A549 (cell line): ENCODE results near the gene IGIP. TPM values are rescaled to one million over a fixed set of nuclear protein-coding genes. Genes with fewer than 3 reads are reported as not detected.

Experiments
- ATAC-seq, 2 experiments: fragments of 200-7000 bp in 1 of 2; fragments of >200 bp in 1 of 2; cut with Nextera tagmentation in 1 of 2; cut with Tn5 transposase in 1 of 2; 3 replicates each; pipeline versions ENCODE4 v1.8.0 to v1.9.1; 2018 to 2020; ENCODE audit warnings: mild to moderate bottlenecking in 1 of 2, moderate library complexity in 1 of 2
- CTCF ChIA-PET: fragments of 300-600 bp; sonication (Branson Sonifier 250); formaldehyde crosslinking; extraction: SDS; loops from one replicate; lab custom pipeline; 2021; ENCODE audit warnings: antibody characterized with exemption, inconsistent platforms; lab: Yijun Ruan, JAX
- POLR2A ChIA-PET: fragments of 350-600 bp; formaldehyde crosslinking; extraction: SDS; loops from one replicate; lab custom pipeline; 2021; ENCODE audit warnings: antibody characterized with exemption, inconsistent platforms; lab: Yijun Ruan, JAX
- DNase-seq, 2 experiments: peaks; one replicate each; pipeline versions ENCODE4 v3.0.0 to v3.0.0-alpha.2; 2011 to 2016; ENCODE audit warnings: low read depth in 1 of 2, low spot score in 1 of 2
- FAIRE-seq: peaks from 2 replicates; lab custom pipeline; 2011; peaks lifted over from hg19 to GRCh38; lab: Jason Lieb, UNC
- H3K27ac ChIP-seq, 2 experiments: fragments of >200 bp; sonication (Bioruptor Twin); formaldehyde crosslinking; 3 replicates each; pipeline ENCODE4 v1.5.1; 2016 to 2017
- H3K4me1 ChIP-seq: fragments of >200 bp; sonication (Bioruptor Twin); formaldehyde crosslinking; 3 replicates; pipeline ENCODE4 v1.6.1; 2016
- H3K4me2 ChIP-seq: fragments of >200 bp; sonication (Bioruptor Twin); formaldehyde crosslinking; 3 replicates; pipeline ENCODE4 v1.6.1; 2016
- H3K4me3 ChIP-seq: fragments of >200 bp; sonication (Bioruptor Twin); formaldehyde crosslinking; 3 replicates; pipeline ENCODE4 v1.5.1; 2016
- H3K9me3 ChIP-seq: fragments of >200 bp; sonication (Bioruptor Twin); formaldehyde crosslinking; 3 replicates; pipeline ENCODE4 v1.6.1; 2016
- CBX2 ChIP-seq: fragments of 200-600 bp; sonication (generic); IDR thresholded peaks from 2 replicates; pipeline ENCODE4 v1.6.1; 2016; ENCODE audit warnings: low read depth, mild to moderate bottlenecking, borderline replicate concordance
- CBX8 ChIP-seq: fragments of 200-600 bp; sonication (generic); IDR thresholded peaks from 2 replicates; pipeline ENCODE4 v1.6.1; 2016
- CEBPB ChIP-seq, 2 experiments: fragments of >200 bp in 1 of 2; sonication (Bioruptor Twin) in 1 of 2; formaldehyde crosslinking in 1 of 2; IDR thresholded peaks; 2 replicates each; pipeline ENCODE4 v1.6.1; 2012 to 2016
- ESRRA ChIP-seq: fragments of 150-350 bp; IDR thresholded peaks from 2 replicates; pipeline ENCODE4 v1.6.1; 2014; ENCODE audit warnings: mild to moderate bottlenecking, low read length, borderline replicate concordance
- HOXB5 ChIP-seq: fragments of 250-450 bp; sonication (Bioruptor Pico); IDR thresholded peaks from 2 replicates; pipeline ENCODE4 v1.5.0; 2020; ENCODE audit warnings: mild to moderate bottlenecking, moderate library complexity
- KDM5A ChIP-seq: fragments of 200-600 bp; sonication (generic); IDR thresholded peaks from 2 replicates; pipeline ENCODE4 v1.6.1; 2016; ENCODE audit warnings: antibody characterized with exemption, mild to moderate bottlenecking
- NR3C1 ChIP-seq: fragments of >200 bp; sonication (Bioruptor Twin); formaldehyde crosslinking; IDR thresholded peaks from 3 replicates; pipeline ENCODE4 v1.6.1; 2017
- RCOR1 ChIP-seq: fragments of 150-350 bp; IDR thresholded peaks from 2 replicates; pipeline ENCODE4 v1.6.1; 2014; ENCODE audit warnings: antibody characterized with exemption, low read length, low read depth
- ZC3H11A ChIP-seq: fragments of 450-650 bp; IDR thresholded peaks from 2 replicates; pipeline ENCODE4 v1.6.1; 2014; ENCODE audit warnings: antibody characterized with exemption, mild to moderate bottlenecking
- WGBS: methylation state at CpG from one replicate; pipeline ENCODE4 v1.1.6; 2017; ENCODE audit errors: missing lambda C conversion rate; 5-methylcytosine and 5-hydroxymethylcytosine counted together
- polyA minus RNA-seq: library from RNA; depleted of rRNA, polyadenylated mRNA; stranded (reverse); fragments of >200 nt; gene quantifications from 2 replicates; pipeline ENCODE4 v1.2.3, GENCODE V29; 2011; rRNA and poly(A)+ RNA removed
- polyA plus RNA-seq, 4 experiments: library from polyadenylated mRNA; depleted of rRNA in 3 of 4; stranded (reverse); fragments of >200 nt; fragmentation: RNase III in 1 of 4; extraction: RNeasy Plus Mini Kit Qiagen cat#74134 plus additional on column Dnase treatment in 1 of 4; gene quantifications; 2 replicates in 3 of 4; 3 replicates in 1 of 4; pipeline ENCODE4 v1.2.3, GENCODE V29; 2011 to 2017
- TF ChIP-seq, protein P1 (sequence below): fragments of 200-600 bp; sonication (generic); IDR thresholded peaks from 2 replicates; pipeline ENCODE4 v1.6.1; 2016; ENCODE audit warnings: antibody characterized with exemption, mild to moderate bottlenecking, moderate library complexity
- TF ChIP-seq, protein P2 (sequence below): fragments of 150-350 bp; IDR thresholded peaks from 2 replicates; pipeline ENCODE4 v1.6.1; 2014; ENCODE audit warnings: low read depth, mild to moderate bottlenecking, low read length
- TF ChIP-seq, protein P3 (sequence below): fragments of >200 bp; sonication (Bioruptor Twin); formaldehyde crosslinking; IDR thresholded peaks from 3 replicates; pipeline ENCODE4 v1.6.1; 2016

The IGIP gene
- polyA plus RNA-seq (2011; rRNA removed) (1.6 and 1.9 TPM in 2 replicates), polyA plus RNA-seq (2017; fragmentation: RNase III; extraction: RNeasy Plus Mini Kit Qiagen cat#74134 plus additional on column Dnase treatment) (0.81 to 0.90 TPM (median 0.84 TPM) in 3 replicates), polyA minus RNA-seq (1.6 and 2.7 TPM in 2 replicates)
- 0.15 and 0.17 TPM in 2 replicates for polyA plus RNA-seq (2012; cell fraction: cytosol; rRNA removed)
- polyA plus RNA-seq (2012; cell fraction: nucleus; rRNA removed), result 0.25 and 0.80 TPM in 2 replicates

DNA sequence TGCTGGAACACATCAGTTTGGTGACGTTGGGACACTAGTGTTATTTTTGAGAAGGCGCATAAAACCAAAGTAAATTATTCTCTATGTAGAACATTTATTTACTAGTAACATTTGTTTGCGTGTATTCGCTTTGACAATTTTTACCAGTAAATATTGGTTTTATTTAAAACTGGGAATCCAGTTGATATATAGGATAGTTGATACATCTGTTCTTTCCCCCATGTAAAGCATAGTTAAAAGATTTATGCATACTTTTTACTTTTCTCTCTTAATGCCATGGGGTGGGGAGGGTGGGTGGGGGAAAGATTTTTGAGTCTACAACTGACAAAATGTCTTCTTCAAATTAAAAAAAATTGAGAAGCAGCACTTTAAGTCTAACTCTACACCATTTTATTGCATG lies at the start of gene IGIP:
Gene IGIP (plus strand): TSS at position 301 of the 400 bp plus-strand sequence. CDS start 2,540 bp downstream, outside the sequence.
- no peak for TF ChIP-seq CBX2
- no peak for TF ChIP-seq CEBPB (IDR thresholded peaks at IDR 0.05)
- TF ChIP-seq NR3C1, result no peak
- no peak for TF ChIP-seq KDM5A
- TF ChIP-seq HOXB5 (CRISPR knock-in tag), result no peak
- no peak for TF ChIP-seq ZC3H11A
- no peak for TF ChIP-seq CBX8
- TF ChIP-seq, protein P1, sequence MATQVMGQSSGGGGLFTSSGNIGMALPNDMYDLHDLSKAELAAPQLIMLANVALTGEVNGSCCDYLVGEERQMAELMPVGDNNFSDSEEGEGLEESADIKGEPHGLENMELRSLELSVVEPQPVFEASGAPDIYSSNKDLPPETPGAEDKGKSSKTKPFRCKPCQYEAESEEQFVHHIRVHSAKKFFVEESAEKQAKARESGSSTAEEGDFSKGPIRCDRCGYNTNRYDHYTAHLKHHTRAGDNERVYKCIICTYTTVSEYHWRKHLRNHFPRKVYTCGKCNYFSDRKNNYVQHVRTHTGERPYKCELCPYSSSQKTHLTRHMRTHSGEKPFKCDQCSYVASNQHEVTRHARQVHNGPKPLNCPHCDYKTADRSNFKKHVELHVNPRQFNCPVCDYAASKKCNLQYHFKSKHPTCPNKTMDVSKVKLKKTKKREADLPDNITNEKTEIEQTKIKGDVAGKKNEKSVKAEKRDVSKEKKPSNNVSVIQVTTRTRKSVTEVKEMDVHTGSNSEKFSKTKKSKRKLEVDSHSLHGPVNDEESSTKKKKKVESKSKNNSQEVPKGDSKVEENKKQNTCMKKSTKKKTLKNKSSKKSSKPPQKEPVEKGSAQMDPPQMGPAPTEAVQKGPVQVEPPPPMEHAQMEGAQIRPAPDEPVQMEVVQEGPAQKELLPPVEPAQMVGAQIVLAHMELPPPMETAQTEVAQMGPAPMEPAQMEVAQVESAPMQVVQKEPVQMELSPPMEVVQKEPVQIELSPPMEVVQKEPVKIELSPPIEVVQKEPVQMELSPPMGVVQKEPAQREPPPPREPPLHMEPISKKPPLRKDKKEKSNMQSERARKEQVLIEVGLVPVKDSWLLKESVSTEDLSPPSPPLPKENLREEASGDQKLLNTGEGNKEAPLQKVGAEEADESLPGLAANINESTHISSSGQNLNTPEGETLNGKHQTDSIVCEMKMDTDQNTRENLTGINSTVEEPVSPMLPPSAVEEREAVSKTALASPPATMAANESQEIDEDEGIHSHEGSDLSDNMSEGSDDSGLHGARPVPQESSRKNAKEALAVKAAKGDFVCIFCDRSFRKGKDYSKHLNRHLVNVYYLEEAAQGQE, result no peak
- TF ChIP-seq, protein P2, sequence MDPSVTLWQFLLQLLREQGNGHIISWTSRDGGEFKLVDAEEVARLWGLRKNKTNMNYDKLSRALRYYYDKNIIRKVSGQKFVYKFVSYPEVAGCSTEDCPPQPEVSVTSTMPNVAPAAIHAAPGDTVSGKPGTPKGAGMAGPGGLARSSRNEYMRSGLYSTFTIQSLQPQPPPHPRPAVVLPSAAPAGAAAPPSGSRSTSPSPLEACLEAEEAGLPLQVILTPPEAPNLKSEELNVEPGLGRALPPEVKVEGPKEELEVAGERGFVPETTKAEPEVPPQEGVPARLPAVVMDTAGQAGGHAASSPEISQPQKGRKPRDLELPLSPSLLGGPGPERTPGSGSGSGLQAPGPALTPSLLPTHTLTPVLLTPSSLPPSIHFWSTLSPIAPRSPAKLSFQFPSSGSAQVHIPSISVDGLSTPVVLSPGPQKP, result no peak
- ChIA-PET POLR2A (no interaction called here), CTCF (interaction anchor here (1.7 to 12.5 kb wide), 2 partner anchors 18 to 31 kb away, joined by 3 to 125 read pairs; no protein-coding TSS in a partner anchor)
- DNase-seq (no peak), ATAC-seq (no peak), FAIRE-seq (no peak)
- no peak within 1 kb of the TSS for H3K27ac ChIP-seq
- peaks cover 15% of the 10 kb centered on the region; the same call in 1 of the 3 replicates for H3K4me1 ChIP-seq
- no peak within 1 kb of the TSS for H3K4me2 ChIP-seq
- WGBS, result 90% methylated on average over 4 of the region's 4 CpGs
- H3K4me3 ChIP-seq, result no peak within 1 kb of the TSS
- H3K9me3 ChIP-seq, result no peaks in the 10 kb centered on the region

DNA sequence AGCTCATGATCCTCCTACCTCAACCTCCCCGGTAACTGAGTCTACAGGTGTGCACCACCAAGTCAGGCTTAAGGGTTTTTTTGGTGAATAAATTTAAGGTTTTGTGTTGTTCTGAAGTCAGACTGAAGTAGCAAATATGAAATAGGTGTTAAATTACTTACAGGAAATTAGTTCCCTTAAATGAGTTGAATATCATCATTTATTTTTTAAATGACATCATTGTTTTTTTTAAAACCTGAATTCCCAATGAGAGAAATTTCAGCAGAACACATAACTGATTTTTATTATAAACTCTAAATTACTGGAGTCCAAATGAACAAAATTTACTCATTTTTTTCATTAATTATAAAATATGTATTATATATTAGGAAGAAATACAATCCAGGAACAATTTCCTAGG lies 49.6 kb upstream of the IGIP start:
- no peaks in the 10 kb centered on the region for H3K9me3 ChIP-seq
- 39% methylated on average over 1 of the region's 1 CpG for WGBS
- no peaks in the 10 kb centered on the region for H3K4me1 ChIP-seq
- FAIRE-seq, result no peak
- no peak overlapping the region for H3K4me3 ChIP-seq
- no peak for DNase-seq
- POLR2A ChIA-PET, result no interaction called here
- TF ChIP-seq KDM5A, result no peak
- TF ChIP-seq, all 56 proteins: peak for 0
- CTCF ChIA-PET, result interaction anchor here (0.7 to 9.5 kb wide), 5 partner anchors 30 to 81 kb away, joined by 3 to 149 read pairs (median 13); partner anchors contain the start of genes NRG2 and PURA
- Histone ChIP-seq H3K4me2 (no peak overlapping the region), H3K27ac (no peak overlapping the region)
- no peak for ATAC-seq

DNA sequence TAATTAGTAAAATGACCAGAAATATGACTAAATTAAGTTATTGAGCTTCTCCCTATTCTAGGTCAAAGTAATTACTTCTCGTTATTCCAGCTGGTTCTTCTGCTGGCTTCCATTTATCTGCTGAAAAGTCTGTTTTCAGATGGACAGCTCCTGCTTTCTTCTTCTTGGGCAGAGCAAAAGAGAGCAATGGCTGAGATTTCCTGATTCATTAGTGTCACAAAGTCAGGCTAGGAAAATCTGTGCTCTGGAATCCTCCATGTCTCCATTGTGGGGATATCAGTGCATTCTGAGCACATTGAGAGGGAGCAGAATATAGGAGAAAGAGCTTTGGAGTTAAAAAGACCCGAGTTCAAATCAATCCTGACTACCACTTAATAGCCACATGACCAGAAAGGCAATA lies 48.9 kb upstream of the IGIP start:
- no peak overlapping the region for H3K27ac ChIP-seq
- ChIA-PET POLR2A (no interaction called here), CTCF (interaction anchor here (0.7 to 9.5 kb wide), 4 partner anchors 37 to 81 kb away, joined by 3 to 149 read pairs (median 50); partner anchors contain the start of gene PURA)
- H3K9me3 ChIP-seq, result no peaks in the 10 kb centered on the region
- DNase-seq, result no peak
- no peak for FAIRE-seq
- H3K4me3 ChIP-seq, result no peak overlapping the region
- no peak for ATAC-seq
- no peaks in the 10 kb centered on the region for H3K4me1 ChIP-seq
- H3K4me2 ChIP-seq, result no peak overlapping the region
- TF ChIP-seq RCOR1 (no peak), ZC3H11A (no peak), ESRRA (no peak)
- TF ChIP-seq, protein P1, result peak; percentile 38; the same call in 1 of the 2 replicates
- TF ChIP-seq, protein P3, sequence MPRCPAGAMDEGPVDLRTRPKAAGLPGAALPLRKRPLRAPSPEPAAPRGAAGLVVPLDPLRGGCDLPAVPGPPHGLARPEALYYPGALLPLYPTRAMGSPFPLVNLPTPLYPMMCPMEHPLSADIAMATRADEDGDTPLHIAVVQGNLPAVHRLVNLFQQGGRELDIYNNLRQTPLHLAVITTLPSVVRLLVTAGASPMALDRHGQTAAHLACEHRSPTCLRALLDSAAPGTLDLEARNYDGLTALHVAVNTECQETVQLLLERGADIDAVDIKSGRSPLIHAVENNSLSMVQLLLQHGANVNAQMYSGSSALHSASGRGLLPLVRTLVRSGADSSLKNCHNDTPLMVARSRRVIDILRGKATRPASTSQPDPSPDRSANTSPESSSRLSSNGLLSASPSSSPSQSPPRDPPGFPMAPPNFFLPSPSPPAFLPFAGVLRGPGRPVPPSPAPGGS, result no peak
- 32% methylated on average over 2 of the region's 2 CpGs for WGBS
